Activated CD4-positive, CD25-positive, alpha-beta regulatory T cell treated with anti-CD3 and anti-CD28 coated beads, Interleukin-2, amount 50 U/mL, for 72 hours (primary cell): ENCODE data around the gene MAPK4.

Experiments used
- DNase-seq: peaks from one replicate; pipeline ENCODE4 v3.0.0; 2021

Gene MAPK4

DNA sequence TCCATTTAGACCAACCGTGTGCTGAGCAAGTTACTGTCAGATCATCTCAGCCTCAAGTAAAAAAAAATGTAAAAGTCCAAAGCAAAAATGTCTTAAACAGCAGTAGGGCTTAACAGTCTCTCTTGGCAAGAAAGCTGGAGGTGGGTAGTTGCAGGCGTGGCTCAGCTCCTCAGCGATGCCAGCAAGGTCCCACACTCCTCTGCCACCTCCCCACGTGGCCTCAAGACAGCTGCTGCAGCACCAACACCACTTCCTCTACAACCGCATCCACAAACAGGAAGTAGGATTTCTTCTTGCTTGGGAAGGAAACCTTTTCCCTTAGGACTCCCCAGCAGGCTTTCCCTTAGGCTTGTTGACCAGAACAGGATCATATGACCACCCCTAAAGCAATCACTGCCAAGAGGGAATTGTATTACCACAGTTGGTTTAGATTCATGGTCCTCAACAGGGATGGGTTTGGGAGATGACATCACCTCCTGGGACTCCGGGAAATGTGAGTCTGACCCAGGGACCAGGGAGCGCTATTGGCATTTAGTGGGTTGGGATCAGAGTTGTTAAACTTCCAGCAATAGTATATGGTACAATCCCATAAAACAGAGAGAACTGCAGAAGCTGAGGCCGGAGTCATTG lies 97.1 kb downstream of the MAPK4 start:
- no peak for DNase-seq

DNA sequence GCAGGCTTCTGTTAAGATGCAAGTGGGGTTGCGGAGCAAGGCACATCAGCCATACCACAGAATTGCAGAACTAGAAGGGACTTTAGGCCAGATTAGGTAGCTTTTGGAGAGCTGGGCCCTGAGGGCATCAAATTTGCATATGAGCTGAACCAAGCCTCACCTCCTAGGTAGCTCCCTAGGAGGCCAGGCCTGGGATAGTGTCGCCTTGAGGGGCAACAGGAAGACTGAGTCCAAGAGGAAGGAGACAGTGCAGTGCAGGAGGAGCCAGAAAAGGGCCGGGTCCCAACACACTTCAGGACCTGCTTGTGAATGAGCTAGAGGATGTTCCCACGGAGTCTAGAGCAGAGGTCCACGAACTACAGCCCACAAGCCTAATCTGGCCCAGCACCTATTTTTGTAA lies 98.7 kb downstream of the MAPK4 start:
- DNase-seq: no peak

DNA sequence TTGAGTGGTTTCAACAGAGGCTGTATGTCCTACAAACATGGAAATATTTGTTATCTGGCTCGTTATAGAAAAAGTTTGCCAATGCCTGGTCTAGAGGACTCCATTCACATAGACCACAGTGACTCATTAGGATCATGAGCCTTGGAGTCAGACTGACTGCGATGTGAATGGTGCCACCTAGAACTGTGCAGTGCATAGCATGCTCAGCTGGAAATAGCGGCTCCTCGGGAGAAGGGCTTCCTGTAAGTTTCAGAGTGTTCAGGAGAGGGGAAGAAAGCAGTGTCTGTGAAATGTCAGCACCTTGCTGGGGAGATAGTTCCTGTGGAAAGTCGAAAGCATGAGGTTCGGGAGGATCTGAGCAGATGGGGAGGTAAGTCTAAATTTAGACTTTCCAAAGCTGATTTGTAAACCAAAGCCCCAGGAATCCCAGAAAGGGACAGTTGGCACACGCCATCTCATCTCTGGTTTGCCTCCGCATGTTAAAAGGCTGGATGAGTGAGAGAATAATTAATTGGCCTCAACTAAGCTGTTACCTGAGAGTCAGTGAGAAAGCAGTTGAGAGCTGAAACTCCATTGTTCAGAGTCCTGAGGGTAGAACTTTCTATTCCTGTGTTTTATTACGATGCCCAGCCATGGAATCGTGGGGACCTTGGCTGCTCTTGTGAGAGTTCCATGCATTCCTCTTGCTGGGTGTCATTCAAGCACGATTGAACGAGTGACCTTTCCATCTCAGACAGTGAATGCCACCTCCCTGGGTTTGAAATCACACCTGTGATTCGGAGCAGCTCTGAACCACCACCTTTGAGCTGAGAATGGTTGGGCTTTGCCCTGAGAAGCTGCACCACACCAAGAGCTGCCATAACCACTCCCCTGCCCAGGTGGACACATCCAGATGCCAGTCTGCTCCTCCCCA lies 99.5 kb downstream of the MAPK4 start:
- DNase-seq: no peak

DNA sequence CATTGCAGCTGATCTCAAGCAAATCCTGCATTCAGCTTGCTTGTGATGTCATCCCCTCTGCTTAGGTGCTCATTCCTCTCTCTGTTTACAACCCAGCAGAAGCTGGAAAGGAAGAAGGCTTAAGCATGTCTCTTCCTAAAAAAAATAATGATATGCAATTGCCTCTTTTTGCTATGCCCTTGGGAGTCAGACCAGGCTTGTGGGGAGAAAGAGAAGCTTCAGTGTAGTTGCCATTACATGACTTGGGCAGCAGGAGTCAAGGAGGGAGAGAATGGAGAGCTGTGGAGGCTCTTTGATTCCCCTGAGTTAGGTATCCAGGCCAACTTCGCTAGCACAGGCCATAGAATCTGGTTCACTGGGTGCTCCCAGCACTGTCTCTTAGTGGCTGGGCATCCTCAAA lies 101.1 kb downstream of the MAPK4 start:
- DNase-seq: no peak

DNA sequence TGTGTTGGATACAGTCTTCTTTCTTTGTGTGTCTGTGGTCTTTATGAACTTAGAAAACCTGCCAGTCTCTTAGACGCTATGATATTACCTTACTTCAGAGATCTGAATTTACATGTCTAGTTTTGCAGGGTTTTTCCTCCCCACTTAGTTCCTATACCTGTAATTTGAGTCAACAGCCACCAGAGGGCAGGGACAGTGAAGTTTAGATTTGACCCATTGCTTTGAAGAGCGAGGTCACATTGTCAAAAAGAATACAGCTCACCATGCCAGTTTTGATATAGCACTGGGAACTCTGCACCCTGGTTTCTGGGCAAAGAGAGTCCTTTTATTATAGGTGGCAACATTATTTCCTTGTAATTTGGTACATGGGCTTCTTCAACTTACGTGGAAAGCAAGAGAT lies 102.3 kb downstream of the MAPK4 start:
- no peak for DNase-seq

DNA sequence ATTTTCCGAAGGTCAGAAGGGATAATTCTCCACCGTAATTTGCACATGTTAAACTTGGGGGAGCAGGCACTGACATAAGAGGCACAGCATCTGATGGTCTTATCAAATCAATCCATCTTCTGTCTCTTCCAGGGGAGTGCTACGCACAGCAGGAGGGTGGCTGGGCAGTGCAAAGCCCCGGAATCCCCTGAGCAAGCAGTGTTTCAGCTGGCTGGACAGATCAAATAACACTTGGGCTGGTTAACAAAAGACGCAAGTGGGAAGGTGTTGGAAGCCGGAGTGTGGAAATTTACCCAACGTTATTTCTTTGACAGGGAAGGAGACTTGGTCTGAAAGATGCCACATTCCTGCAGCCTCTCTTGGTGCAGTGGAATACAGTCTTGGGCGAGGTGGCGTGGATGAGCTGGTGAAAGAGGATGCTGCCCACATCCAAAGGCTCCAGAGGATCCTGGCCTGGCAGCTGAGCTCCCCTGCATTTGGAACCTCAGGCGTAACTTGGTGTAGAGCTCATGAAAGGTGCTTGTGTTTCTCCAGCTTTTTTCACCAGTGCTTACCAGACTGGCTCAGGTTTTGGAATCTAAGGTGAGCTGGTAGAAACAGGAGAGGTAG lies 103.0 kb downstream of the MAPK4 start:
- no peak for DNase-seq

DNA sequence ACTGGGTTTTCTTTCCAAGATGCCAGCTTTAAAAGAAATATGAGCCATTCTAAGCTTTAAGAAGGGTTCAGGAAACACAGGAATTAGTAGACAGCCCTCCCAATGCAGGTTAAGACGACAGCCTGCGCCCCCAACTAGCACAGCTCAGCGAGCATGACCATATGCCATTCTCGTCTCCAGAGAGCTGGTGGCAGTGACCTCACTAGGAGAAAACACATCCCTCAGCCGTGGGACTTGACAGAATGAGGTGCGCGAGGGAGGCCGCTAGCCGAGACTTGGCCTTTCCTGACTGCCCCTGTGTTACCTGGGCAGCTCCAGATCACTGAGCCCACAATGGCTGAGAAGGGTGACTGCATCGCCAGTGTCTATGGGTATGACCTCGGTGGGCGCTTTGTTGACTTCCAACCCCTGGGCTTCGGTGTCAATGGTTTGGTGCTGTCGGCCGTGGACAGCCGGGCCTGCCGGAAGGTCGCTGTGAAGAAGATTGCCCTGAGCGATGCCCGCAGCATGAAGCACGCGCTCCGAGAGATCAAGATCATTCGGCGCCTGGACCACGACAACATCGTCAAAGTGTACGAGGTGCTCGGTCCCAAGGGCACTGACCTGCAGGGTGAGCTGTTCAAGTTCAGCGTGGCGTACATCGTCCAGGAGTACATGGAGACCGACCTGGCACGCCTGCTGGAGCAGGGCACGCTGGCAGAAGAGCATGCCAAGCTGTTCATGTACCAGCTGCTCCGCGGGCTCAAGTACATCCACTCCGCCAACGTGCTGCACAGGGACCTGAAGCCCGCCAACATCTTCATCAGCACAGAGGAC lies 103.9 kb downstream of the MAPK4 start:
- DNase-seq: no peak

DNA sequence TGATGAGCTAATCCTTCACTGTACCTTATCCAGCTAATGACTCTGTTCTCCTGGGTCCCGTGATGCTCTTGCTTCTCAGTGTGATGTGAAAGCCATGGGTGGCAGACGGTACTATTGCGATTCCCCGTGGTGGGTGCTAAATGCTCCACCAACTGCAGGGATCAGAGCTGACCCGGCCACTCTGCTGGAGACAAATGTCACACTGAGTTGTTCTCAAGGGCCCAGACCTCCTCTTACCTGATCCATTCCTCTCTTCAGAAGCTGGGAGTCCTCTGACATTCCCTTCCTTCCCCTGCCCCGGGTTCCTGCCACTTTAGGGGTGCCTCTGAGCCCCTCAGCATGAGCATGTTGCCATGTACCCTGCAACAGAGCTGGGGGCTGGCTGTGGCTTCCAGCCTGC lies 105.1 kb downstream of the MAPK4 start:
- DNase-seq: no peak

DNA sequence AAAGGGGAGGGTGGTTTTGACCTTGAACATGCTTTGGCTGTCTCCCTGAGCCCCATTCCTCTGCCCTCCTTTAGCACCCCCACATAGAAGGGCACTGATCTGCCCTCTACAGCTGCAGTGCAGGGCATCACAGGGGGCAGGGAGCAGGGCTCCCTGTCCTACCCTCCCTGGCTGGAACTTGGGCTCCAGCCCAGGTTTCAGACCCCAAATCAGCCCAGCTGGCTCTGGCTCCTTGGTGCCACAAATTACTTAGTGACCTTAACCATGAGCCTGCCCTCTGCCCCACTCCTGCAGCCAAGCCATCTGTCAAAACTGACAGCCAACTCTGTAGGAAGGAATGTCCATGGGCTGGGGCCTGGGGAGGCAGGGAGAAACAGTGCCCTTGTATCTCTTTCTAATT lies 105.6 kb downstream of the MAPK4 start:
- DNase-seq: no peak

DNA sequence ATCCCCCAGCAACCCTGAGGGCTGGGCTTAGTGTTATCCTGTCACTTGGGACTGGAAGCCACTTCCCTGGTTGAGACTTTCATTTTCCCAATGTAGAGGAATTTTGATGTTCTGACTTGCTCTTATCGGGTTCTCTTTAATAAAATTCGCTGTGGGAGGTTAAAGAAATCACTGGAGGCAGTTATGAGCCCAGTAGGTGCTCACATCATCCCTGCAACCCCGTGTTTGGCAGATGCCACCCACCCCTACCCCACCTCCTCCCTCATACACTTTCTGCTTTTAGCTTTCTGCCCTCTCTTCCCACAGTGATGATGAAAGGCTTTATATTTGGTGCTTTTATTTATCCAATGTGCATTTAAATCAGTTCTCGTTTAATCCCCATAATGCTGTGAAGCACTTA lies 106.6 kb downstream of the MAPK4 start:
- DNase-seq: no peak

DNA sequence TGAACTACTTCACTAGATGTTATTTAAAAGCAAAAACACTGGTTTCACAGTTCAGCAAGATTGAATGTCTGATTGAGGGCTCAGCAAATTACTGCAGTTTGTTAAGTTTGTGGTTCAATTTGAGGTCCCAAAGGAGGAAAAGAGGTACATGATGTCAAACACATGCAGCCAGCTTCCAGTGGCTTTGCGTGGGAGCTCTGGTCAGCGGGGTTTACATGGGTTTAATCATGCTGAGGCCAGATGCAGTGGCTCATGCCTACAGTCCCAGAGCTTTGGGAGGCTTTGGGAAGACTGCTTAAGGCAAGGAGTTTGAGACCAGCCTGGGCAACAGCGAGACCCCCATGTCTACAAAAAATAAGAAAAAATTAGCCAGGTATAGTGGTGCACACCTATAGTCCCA lies 111.5 kb downstream of the MAPK4 start:
- no peak for DNase-seq

DNA sequence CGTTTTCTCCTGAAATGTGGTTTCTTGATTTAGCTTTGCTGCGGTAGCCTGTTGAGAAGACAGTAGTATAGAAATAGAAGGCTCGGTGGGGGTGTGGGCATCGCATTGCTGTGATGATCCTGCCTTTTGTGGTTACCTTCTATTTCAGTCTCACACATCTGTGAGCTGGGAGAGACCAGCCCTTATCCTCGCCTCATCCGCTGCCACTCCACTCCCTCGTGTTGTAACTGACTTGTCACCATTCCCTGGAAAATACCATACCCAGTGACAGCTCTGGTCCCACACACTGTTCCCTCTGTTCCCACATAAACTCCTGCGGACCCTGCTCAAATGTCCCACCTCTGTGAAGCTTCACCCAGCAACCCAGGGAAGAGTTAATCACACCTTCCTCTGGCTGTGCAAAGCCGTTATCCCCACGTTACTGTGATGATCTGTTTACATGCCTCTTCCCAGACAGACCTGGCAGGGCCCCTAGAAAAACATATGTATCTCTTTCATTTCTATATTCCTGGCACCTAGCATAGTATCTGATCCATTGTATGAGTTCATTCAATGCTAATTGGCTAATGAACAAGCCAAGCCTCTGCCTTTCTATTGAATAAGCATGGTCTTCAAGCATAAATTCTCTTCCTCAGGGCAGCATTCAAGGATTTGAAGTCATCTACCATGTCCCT lies 114.6 kb downstream of the MAPK4 start:
- no peak for DNase-seq

DNA sequence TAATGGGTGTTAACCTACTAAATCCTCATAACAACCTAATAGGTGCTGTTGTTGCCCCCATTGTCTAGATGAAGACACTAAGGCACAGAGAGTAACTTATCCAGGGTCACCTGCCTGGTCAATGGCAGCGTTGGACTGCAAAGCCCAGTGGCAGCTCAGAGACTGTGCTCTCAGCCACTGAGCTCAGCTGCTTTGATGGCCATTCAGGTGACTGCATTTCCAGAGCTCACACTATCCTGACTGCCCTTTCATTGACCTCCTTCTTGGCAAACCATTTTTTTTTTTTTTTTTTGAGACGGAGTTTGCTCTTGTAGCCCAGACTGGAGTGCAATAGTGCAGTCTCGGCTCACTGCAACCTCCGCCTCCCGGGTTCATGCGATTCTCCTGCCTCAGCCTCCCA lies 115.2 kb downstream of the MAPK4 start:
- DNase-seq: no peak

DNA sequence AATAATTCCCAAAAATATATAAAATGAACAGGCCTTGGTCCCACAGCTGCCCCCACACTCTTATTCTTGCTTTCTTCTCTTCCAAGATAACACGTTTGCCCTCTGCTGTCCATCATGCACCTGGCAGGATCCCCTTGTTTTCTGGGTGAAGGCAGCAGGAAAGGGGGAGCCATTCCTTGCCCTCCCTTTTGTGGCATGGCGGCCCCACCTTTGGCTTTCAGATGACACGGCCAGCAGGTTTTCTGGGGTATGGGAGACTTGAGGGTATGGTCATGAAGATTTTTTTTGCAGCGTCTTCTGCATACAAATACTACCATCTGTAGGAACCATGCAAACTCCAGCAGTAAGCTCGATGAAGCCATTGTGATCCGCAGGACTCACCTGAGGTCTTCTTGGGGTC lies 118.8 kb downstream of the MAPK4 start:
- no peak for DNase-seq

DNA sequence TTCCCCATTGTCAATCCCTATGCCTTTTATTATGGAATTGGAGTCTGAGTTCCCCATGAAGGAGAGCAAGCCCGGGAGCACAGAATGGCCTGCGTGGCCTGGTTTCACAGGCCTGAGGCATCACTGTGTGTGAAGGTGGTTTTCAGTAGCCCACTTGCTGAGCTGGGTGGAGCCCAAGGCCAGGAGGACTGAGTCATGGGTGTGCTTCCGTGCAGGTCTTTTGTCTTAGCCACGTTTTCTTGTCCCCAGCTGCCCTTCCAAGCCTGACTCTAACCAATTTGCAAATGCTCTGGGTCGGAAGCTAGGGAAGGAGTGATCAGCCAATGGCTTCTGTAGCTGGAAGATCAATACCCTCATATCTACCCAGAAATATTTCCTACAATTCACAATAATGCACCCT lies 119.2 kb downstream of the MAPK4 start:
- DNase-seq: no peak

DNA sequence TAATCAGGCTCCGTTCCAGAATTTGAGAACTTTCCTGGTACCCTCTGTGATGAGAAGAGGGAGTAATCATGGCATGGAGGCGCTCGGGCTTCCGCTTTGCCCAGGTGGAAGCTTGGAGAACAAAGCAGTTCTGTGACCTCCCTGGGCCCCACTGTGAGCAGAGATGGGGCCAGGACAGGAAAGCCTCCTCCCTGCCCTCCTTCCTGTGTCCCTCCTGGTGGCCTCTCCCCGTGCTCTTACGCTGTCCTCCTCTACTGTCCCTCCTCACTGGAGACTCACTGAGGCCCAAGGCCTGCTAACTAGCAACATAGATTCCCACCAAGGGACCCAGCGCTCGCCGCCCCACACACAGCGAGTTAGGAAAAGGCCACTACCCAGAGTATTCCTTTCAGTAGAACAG lies 119.8 kb downstream of the MAPK4 start:
- no peak for DNase-seq

DNA sequence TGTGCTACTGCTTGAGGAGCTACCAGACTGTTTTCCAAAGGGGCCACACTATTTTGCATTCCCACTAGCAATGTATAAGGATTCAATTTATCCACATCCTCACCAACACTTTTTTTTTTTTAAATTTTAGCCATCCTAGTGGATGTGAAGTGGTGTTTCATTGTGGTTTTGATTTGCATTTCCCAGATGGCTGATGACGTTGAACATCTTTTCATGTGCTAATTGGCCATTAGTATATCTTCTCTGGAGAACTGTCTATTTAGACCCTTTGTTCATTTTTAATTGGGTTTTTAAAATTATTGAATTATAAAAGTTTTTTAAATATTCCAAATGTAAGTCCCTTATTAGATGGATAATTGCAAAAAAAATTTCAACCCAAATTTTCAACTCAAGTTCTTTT lies 121.1 kb downstream of the MAPK4 start:
- no peak for DNase-seq

DNA sequence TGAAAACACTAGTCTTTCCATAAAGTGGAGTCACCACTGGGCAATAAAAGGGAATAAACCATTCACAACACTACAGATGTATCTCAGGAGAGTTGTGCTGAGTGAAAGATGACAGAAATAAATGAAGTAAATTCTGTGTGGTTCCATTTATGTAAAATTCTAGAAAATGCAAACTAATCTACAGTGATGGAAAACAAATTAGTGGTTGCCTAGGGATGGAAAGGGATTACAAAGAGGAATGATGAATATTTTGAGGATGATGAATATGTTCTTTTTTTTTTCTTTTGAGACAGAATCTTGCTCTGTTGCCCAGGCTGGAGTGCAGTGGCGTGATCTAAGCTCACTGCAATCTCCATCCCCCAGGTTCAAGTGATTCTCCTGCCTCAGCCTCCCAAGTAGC lies 123.0 kb downstream of the MAPK4 start:
- DNase-seq: no peak

DNA sequence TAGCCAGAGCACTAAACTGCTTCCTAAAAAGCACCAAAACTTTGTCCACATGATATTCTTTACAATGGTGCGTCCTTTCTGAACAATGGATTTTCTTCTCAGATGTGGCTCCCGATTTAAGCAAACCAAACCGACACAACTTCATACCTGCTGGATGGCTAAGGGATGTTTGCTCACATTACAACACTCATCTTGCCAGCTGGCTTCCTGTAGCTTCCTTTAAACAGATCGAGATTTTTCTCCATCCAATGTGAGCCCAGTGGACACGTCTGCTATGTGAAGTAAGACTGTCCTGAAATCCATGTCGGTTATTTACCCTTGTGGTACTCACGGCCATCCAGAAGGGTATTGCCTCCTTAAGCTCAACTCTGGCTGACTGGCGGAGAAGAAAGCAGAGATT lies 126.5 kb downstream of the MAPK4 start:
- no peak for DNase-seq

DNA sequence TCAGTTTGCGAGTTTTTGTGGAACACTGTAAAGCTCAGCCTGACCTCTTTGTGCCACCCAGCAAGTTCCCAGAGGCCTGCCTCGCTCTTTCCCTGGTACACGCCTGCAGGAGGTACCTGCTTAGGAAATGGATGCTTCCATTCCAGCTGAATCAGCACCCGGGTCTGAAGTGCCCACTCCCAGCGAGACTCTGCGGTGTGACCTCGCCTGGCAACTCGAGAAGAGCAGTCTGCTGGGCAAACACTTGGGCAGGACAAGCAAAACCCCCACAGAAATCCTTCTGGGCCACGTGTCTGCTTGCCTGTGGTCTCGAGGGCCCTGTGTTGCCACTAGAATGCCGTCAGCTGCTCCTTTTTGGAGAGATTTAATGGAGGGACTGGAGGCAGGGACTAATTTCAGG lies 127.6 kb downstream of the MAPK4 start:
- DNase-seq: no peak

DNA sequence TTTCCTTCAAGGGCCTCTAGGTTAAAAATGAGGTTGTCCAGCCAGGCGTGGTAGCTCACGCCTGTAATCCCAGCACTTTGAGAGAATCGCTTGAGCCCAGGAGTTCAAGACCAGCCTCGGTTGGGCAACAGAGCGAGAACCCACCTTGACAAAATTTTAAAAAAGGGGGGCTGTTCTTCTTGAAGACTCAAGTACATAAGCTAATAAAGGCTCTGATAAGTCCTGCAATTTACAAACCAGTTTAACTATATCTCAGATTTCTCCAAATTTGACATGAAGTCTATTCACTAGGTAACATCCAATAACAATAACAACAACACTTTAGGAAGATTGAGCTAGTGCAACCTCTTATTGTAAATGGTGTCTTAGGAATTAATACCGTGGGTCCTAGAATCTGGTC lies 129.7 kb downstream of the MAPK4 start:
- DNase-seq: no peak

DNA sequence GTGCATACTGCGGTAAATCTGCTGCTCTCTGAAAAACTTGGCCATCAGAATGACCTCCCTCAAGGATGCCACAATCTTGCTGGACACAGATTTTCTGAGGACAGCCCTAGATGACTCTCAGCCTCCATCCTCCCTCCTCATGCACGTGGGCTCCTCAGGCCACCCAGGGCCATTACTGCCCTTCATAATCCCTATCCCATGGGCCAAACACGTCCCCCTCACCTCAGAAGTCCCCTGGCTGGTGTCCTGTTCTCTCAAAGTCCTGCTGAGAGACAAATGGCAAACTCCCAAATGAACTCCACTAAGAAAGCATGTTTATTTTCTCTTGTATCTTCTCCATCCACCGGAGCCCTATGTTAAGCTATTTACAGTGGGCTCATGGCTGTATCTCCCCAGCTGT lies 134.3 kb downstream of the MAPK4 start:
- no peak for DNase-seq
